Neuronal stem cell (in vitro differentiated cells): ENCODE measurements around the gene H19.

Experiments used
- DNase-seq: peaks from one replicate; pipeline ENCODE4 v3.0.0-alpha.2; 2013; ENCODE audit warnings: low spot score
- H2AFZ ChIP-seq: one replicate; pipeline ENCODE4 v1.6.1; 2013; ENCODE audit warnings: mild to moderate bottlenecking, low read length, inconsistent platforms
- H2AK5ac ChIP-seq: 2 replicates; pipeline ENCODE4 v1.6.1; 2013; ENCODE audit warnings: low read depth, mild to moderate bottlenecking, inconsistent platforms, low read length, moderate library complexity, mixed read lengths
- H2BK120ac ChIP-seq: 2 replicates; pipeline ENCODE4 v1.6.1; 2013; ENCODE audit warnings: low read depth, mild to moderate bottlenecking, inconsistent platforms, low read length, moderate library complexity, mixed read lengths
- H2BK12ac ChIP-seq: one replicate; pipeline ENCODE4 v1.6.1; 2013; ENCODE audit warnings: low read length, inconsistent platforms
- H2BK15ac ChIP-seq: 2 replicates; pipeline ENCODE4 v1.6.1; 2013; ENCODE audit warnings: mild to moderate bottlenecking, low read length, inconsistent platforms, mixed read lengths
- H2BK5ac ChIP-seq: one replicate; pipeline ENCODE4 v1.6.1; 2013; ENCODE audit warnings: inconsistent platforms, mild to moderate bottlenecking, low read length, moderate library complexity
- H3K14ac ChIP-seq: one replicate; pipeline ENCODE4 v1.6.1; 2013; ENCODE audit warnings: low read length, inconsistent platforms
- H3K18ac ChIP-seq: 2 replicates; pipeline ENCODE4 v1.6.1; 2013; ENCODE audit warnings: low read length, inconsistent platforms
- H3K23ac ChIP-seq: 2 replicates; pipeline ENCODE4 v1.6.1; 2013; ENCODE audit warnings: low read depth, mild to moderate bottlenecking, mixed read lengths, low read length, inconsistent platforms; ENCODE audit not compliant: poor library complexity
- H3K27ac ChIP-seq: replicated peaks from 3 replicates; pipeline ENCODE4 v1.5.1; 2013; ENCODE audit warnings: low read length, inconsistent platforms
- H3K27me3 ChIP-seq, 3 experiments: 2 replicates each; pipeline ENCODE4 v1.6.1; 2013; ENCODE audit warnings: low read length in 3 of 3, mild to moderate bottlenecking in 2 of 3, inconsistent platforms in 1 of 3, low read depth in 1 of 3, mixed read lengths in 1 of 3, moderate library complexity in 1 of 3; ENCODE audit not compliant: control insufficient read depth in 3 of 3, insufficient read depth in 3 of 3
- H3K36me3 ChIP-seq, 2 donors: replicated peaks in 1 of 2; 2 replicates each; pipeline ENCODE4 v1.6.1; 2013; ENCODE audit warnings: low read length in 2 of 2; ENCODE audit not compliant: control insufficient read depth in 2 of 2, insufficient read depth in 2 of 2
- H3K4ac ChIP-seq: 2 replicates; pipeline ENCODE4 v1.6.1; 2013; ENCODE audit warnings: inconsistent platforms, mild to moderate bottlenecking, low read length, moderate library complexity
- H3K4me1 ChIP-seq, 2 donors: 1 replicate in 1 of 2; 2 replicates in 1 of 2; pipeline ENCODE4 v1.6.1; 2013; ENCODE audit warnings: low read length in 2 of 2, low read depth in 1 of 2; ENCODE audit not compliant: control insufficient read depth in 2 of 2, insufficient read depth in 1 of 2
- H3K4me2 ChIP-seq: one replicate; pipeline ENCODE4 v1.6.1; 2013; ENCODE audit warnings: mild to moderate bottlenecking, low read length, inconsistent platforms; ENCODE audit not compliant: insufficient read depth, poor library complexity, severe bottlenecking
- H3K4me3 ChIP-seq, 2 donors: 2 replicates each; pipeline ENCODE4 v1.5.1; 2013; ENCODE audit warnings: low read length in 2 of 2, mild to moderate bottlenecking in 2 of 2, inconsistent platforms in 1 of 2, moderate library complexity in 1 of 2
- H3K79me1 ChIP-seq: one replicate; pipeline ENCODE4 v1.6.1; 2013; ENCODE audit warnings: low read depth, mild to moderate bottlenecking, inconsistent platforms, low read length, moderate library complexity
- H3K9ac ChIP-seq: one replicate; pipeline ENCODE4 v1.6.1; 2013; ENCODE audit warnings: mild to moderate bottlenecking, low read depth, low read length, inconsistent platforms; ENCODE audit not compliant: poor library complexity
- H3K9me3 ChIP-seq, 2 donors: replicated peaks in 1 of 2; 2 replicates each; pipeline versions ENCODE3 to v1.6.1; 2013; ENCODE audit warnings: low read length in 2 of 2, mild to moderate bottlenecking in 2 of 2, inconsistent platforms in 1 of 2, low read depth in 1 of 2, mixed read lengths in 1 of 2, moderate library complexity in 1 of 2; ENCODE audit not compliant: control insufficient read depth in 2 of 2, insufficient read depth in 1 of 2
- H4K8ac ChIP-seq: one replicate; pipeline ENCODE4 v1.6.1; 2013; ENCODE audit warnings: low read depth, mild to moderate bottlenecking, inconsistent platforms, low read length, moderate library complexity
- H4K91ac ChIP-seq: one replicate; pipeline ENCODE4 v1.6.1; 2013; ENCODE audit warnings: low read length, low read depth, mild to moderate bottlenecking, inconsistent platforms; ENCODE audit not compliant: poor library complexity
- whole genome bisulfite sequencing, 2 donors: extraction: QIAGEN DNeasy Blood & Tissue Kit; methylation state at CpG; one replicate each; pipeline ENCODE4 v1.1.7; 2013; ENCODE audit warnings: missing lambda C conversion rate in 2 of 2, mixed read lengths in 1 of 2; ENCODE audit not compliant: insufficient read length in 2 of 2, insufficient replicate concordance in 1 of 2; ENCODE audit errors: extremely low coverage in 2 of 2; 5-methylcytosine and 5-hydroxymethylcytosine counted together

Gene H19

GRCh38 chr11:1979607-1980006, 18.0 kb downstream of the H19 start:
- Histone ChIP-seq H3K9ac (no peak overlapping the region), H2BK12ac (no peak overlapping the region), H3K27me3 (no peaks in the 10 kb centered on the region), H4K91ac (no peak overlapping the region), H2AK5ac (no peak overlapping the region), H2BK15ac (no peak overlapping the region), H3K79me1 (no peaks in the 10 kb centered on the region), H3K4me3 (no peak overlapping the region), H3K4me1 (peaks cover 0 to 1% of the 10 kb centered on the region in 2 donors), H3K14ac (no peak overlapping the region), H3K9me3 (no peaks in the 10 kb centered on the region), H3K18ac (no peak overlapping the region), H3K36me3 (no peaks in the 10 kb centered on the region), H3K4me2 (no peak overlapping the region), H2BK5ac (no peak overlapping the region), H2BK120ac (no peak overlapping the region), H2AFZ (no peak overlapping the region), H3K4ac (no peak overlapping the region), H3K23ac (no peak overlapping the region), H3K27ac (no peak overlapping the region), H4K8ac (no peak overlapping the region)
- no CpG with 5 or more reads among the region's 11 CpGs for WGBS, 2 donors
- no peak for DNase-seq

- no CpG with 5 or more reads among the region's 26 CpGs for WGBS, 2 donors
- no peak overlapping the region for H2AK5ac ChIP-seq
- no peak overlapping the region for H4K91ac ChIP-seq
- H3K27ac ChIP-seq = no peak overlapping the region
- H4K8ac ChIP-seq = no peak overlapping the region
- no peak overlapping the region for H2BK15ac ChIP-seq
- no peak overlapping the region for H3K18ac ChIP-seq
- peaks cover 0 to 1% of the 10 kb centered on the region in 2 donors for H3K4me1 ChIP-seq
- H3K27me3 ChIP-seq = no peaks in the 10 kb centered on the region
- no peak for DNase-seq
- no peak overlapping the region for H2BK12ac ChIP-seq
- H2AFZ ChIP-seq = no peak overlapping the region
- no peaks in the 10 kb centered on the region for H3K79me1 ChIP-seq
- H3K4me3 ChIP-seq = no peak overlapping the region
- H3K4ac ChIP-seq = no peak overlapping the region
- H3K36me3 ChIP-seq = no peaks in the 10 kb centered on the region
- H2BK5ac ChIP-seq = no peak overlapping the region
- no peak overlapping the region for H3K9ac ChIP-seq
- H3K4me2 ChIP-seq = no peak overlapping the region
- no peak overlapping the region for H3K23ac ChIP-seq
- H3K14ac ChIP-seq = no peak overlapping the region
- H2BK120ac ChIP-seq = no peak overlapping the region
- no peaks in the 10 kb centered on the region for H3K9me3 ChIP-seq
Measured at GRCh38 chr11:1978720-1979473, 18.7 kb downstream of the H19 start.

- Histone ChIP-seq H2BK15ac (no peak overlapping the region), H3K4ac (no peak overlapping the region), H4K8ac (no peak overlapping the region), H3K14ac (no peak overlapping the region), H3K79me1 (no peaks in the 10 kb centered on the region), H3K18ac (no peak overlapping the region), H2BK120ac (no peak overlapping the region), H3K23ac (no peak overlapping the region), H3K27ac (no peak overlapping the region), H3K27me3 (no peaks in the 10 kb centered on the region), H2BK12ac (no peak overlapping the region), H3K4me3 (no peak overlapping the region), H3K9ac (no peak overlapping the region), H3K4me1 (no peaks in the 10 kb centered on the region), H3K36me3 (no peaks in the 10 kb centered on the region), H2AFZ (no peak overlapping the region), H4K91ac (no peak overlapping the region), H3K9me3 (no peaks in the 10 kb centered on the region), H3K4me2 (no peak overlapping the region), H2AK5ac (no peak overlapping the region), H2BK5ac (no peak overlapping the region)
- DNase-seq = no peak
- WGBS, 2 donors = no CpG with 5 or more reads among the region's 13 CpGs
Measured at GRCh38 chr11:1975185-1975584, 22.5 kb downstream of the H19 start.

GRCh38 chr11:1970956-1971355, 26.7 kb downstream of the H19 start:
- Histone ChIP-seq H3K27ac (no peak overlapping the region), H2BK120ac (no peak overlapping the region), H3K23ac (no peak overlapping the region), H4K91ac (no peak overlapping the region), H3K4me2 (no peak overlapping the region), H3K9me3 (no peaks in the 10 kb centered on the region), H2BK5ac (no peak overlapping the region), H2AK5ac (no peak overlapping the region), H3K4ac (no peak overlapping the region), H3K14ac (no peak overlapping the region), H3K27me3 (no peaks in the 10 kb centered on the region), H2BK12ac (no peak overlapping the region), H3K18ac (no peak overlapping the region), H3K79me1 (no peaks in the 10 kb centered on the region), H2AFZ (no peak overlapping the region), H3K4me1 (no peaks in the 10 kb centered on the region), H3K36me3 (no peaks in the 10 kb centered on the region), H3K9ac (no peak overlapping the region), H4K8ac (no peak overlapping the region), H3K4me3 (no peak overlapping the region), H2BK15ac (no peak overlapping the region)
- no peak for DNase-seq
- no CpG with 5 or more reads among the region's 15 CpGs for WGBS, 2 donors
